CD4-positive, alpha-beta T cell treated with Interleukin-2 at 100 ng/mL for 4 hours (primary cell): ENCODE data around the gene CEP57.
"Not testable (repeated sequence)": the region's sequence is repeated elsewhere in the genome, so short reads cannot be mapped to it uniquely, and the experiment has no call there.

Source experiments
- DNase-seq: peaks from one replicate; pipeline ENCODE4 v3.0.0-alpha.2; 2020; ENCODE audit warnings: low spot score

Gene CEP57

GRCh38 chr11:95863486-95864140 is 73.3 kb downstream of the CEP57 start:
- no peak for DNase-seq

DNA sequence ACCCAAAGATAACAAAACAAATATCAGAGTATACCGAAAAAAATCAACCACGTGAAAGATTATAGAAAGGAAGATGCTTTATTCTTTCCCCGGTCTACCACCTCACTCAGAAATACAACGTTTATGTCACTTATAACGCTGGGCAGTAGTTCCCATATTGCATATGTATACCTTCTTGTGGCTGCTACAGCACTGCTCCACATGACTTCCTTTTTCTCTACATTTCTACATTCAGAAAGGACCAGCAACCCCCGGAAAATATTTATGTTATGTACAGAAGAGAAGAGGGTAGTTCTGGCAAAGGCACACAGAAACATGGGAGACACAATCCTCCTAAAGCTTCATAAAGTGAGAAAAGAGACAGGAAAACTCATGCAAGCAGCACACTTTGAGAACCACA is 76.8 kb downstream of the CEP57 start:
- no peak for DNase-seq

DNA sequence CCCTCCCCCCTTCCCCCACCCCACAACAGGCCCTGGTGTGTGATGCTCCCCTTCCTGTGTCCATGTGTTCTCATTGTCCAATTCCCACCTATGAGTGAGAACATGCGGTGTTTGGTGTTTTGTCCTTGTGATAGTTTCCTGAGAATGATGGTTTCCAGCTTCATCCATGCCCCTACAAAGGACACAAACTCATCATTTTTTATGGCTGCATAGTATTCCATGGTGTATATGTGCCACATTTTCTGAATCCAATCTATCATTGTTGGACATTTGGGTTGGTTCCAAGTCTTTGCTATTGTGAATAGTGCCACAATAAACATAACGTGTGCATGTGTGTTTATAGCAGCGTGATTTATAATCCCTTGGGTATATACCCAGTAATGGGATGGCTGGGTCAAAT is 80.6 kb downstream of the CEP57 start:
- DNase-seq = not testable (repeated sequence)

DNA sequence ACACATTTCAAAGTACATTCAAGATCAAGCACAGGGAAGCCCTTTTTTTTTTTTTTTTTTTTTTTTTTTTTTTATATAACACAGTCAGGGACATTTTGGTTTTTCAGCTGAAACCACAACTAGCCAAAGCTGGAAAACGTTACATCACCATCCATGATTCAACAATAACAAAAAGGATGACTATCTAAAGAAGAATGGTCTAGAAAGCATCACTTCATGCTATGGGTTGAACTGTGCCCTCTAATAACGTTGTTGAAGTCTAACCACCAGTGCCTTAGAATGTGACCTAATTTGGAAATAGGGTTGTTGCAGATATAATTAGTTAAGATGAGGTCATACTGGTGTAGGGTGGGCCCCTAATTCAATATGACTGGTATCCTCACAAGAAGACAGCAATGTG is 87.0 kb downstream of the CEP57 start:
- DNase-seq = no peak
